ENCODE measurements around the gene ARGLU1.
"Not testable (repeated sequence)": the region's sequence is repeated elsewhere in the genome, so short reads cannot be mapped to it uniquely, and the experiment has no call there.

The ARGLU1 gene

GRCh38 chr13:106567474-106568298 lies at the start of gene ARGLU1:
Gene ARGLU1, minus strand, starts transcription at chr13:106568137. Its CDS starts 218 bp downstream, at chr13:106567919.
- peak; percentile 92 to 96 for DNase-seq

GRCh38 chr13:106617561-106617960 lies 49.6 kb upstream of the ARGLU1 start:
- no peak for DNase-seq

- DNase-seq, result no peak
These were observed 48.8 kb upstream of the ARGLU1 start for GRCh38 chr13:106616729-106617128.

GRCh38 chr13:106614874-106615273 lies 46.9 kb upstream of the ARGLU1 start:
- no peak for DNase-seq

- no peak for DNase-seq
These were observed 44.8 kb upstream of the ARGLU1 start for GRCh38 chr13:106612688-106613087.

- no peak for DNase-seq
These were observed 42.5 kb upstream of the ARGLU1 start for GRCh38 chr13:106610486-106610885.

- no peak for DNase-seq
These were observed 41.2 kb upstream of the ARGLU1 start for GRCh38 chr13:106609116-106609515.

GRCh38 chr13:106603546-106603945 lies 35.6 kb upstream of the ARGLU1 start:
- DNase-seq, result no peak

- DNase-seq, result no peak
These were observed 34.2 kb upstream of the ARGLU1 start for GRCh38 chr13:106602178-106602577.

- no peak for DNase-seq
These were observed 33.6 kb upstream of the ARGLU1 start for GRCh38 chr13:106601489-106601888.

GRCh38 chr13:106600798-106601135 lies 32.8 kb upstream of the ARGLU1 start:
- DNase-seq, result not testable (repeated sequence)

- no peak for DNase-seq
These were observed 32.2 kb upstream of the ARGLU1 start for GRCh38 chr13:106599875-106600797.

GRCh38 chr13:106597749-106598395 lies 29.9 kb upstream of the ARGLU1 start:
- no peak for DNase-seq

- no peak for DNase-seq
These were observed 29.2 kb upstream of the ARGLU1 start for GRCh38 chr13:106597186-106597585.

GRCh38 chr13:106596275-106596937 lies 28.5 kb upstream of the ARGLU1 start:
- DNase-seq, result no peak

GRCh38 chr13:106595625-106596024 lies 27.7 kb upstream of the ARGLU1 start:
- DNase-seq, result no peak

GRCh38 chr13:106594980-106595379 lies 27.0 kb upstream of the ARGLU1 start:
- DNase-seq, result no peak

- DNase-seq, result no peak
These were observed 25.2 kb upstream of the ARGLU1 start for GRCh38 chr13:106593132-106593531.

- DNase-seq, result no peak
These were observed 23.4 kb upstream of the ARGLU1 start for GRCh38 chr13:106591299-106591698.

GRCh38 chr13:106589716-106590115 lies 21.8 kb upstream of the ARGLU1 start:
- DNase-seq, result no peak

- no peak for DNase-seq
These were observed 20.4 kb upstream of the ARGLU1 start for GRCh38 chr13:106588367-106588766.

GRCh38 chr13:106587787-106588186 lies 19.9 kb upstream of the ARGLU1 start:
- no peak for DNase-seq

GRCh38 chr13:106586648-106587166 lies 18.8 kb upstream of the ARGLU1 start:
- no peak for DNase-seq
